ENCODE data around the gene SYT1.
"Not testable (repeated sequence)": the region's sequence is repeated elsewhere in the genome, so short reads cannot be mapped to it uniquely, and the experiment has no call there.

Gene SYT1

DNA sequence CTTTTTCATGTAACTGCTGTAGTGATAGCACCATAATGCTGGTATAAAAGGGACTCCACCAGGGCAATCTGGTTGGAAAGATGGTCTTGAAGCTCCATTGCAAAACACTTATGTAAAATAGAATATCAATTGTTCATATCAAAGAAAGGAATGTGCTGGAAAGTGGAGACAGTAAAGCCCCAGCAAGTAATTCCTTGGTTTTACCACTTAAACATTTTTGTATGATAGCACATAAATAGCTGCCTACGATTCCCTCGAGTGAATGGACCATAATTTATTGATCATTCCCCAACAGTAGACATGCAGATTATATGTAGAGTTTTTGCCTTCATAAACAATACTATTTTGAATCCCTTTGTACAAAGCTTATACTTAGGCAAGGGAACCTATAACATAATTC lies 550.7 kb downstream of the SYT1 start:
- no peak for DNase-seq

DNA sequence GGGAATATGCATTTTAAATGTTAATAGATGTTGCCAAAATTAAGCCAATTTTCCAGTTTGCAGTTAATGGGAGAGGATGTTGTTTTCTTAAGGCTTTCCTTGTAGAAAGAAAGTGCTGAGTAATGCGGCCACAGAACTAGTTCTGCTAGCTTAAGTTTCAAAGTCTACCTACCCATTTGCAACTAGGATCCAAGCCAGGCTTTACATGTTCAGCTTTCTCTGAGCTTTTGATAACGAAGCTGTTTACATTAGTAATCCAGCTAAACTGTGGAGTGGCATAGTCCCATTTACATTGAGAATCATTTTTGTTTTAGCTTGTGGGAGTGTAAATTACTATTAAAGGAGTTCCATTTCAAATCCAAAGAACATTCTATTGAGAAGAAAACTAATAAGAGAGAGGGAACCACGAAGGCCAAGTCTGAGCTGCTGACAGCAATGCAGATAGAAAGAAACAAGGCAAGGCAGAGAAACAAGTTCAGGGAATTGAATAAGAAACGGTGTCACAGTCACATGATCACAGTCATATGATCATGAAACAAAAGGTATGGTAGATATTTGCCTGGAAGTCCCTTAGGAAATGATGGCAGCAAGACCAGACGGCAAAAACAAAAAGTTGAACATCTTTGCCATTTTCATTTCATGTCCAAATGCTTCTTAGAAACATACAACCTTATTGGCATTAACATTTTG lies 551.3 kb downstream of the SYT1 start:
- DNase-seq = no peak

DNA sequence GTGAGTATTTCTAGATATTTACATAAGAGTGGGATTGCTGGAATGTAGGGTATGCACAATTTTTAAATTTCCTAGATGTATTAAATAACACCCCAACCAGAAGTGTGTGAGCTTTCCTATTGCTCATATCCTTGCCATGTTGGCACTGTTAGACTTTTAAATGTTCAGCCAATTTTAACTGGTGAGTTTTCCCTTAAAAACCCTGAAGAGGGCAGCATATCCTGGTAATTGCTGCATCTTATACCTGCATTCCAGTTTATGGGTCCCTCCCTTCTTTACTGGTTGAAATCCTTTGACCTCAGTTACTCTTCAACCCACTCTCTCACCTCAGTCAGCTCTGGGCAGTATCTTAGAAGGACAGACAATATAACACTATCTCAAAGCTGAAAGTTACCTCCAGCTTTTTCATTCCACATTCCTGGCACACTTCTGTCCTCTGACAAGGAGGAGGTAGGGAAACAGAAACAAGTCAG lies 555.6 kb downstream of the SYT1 start:
- DNase-seq = no peak

DNA sequence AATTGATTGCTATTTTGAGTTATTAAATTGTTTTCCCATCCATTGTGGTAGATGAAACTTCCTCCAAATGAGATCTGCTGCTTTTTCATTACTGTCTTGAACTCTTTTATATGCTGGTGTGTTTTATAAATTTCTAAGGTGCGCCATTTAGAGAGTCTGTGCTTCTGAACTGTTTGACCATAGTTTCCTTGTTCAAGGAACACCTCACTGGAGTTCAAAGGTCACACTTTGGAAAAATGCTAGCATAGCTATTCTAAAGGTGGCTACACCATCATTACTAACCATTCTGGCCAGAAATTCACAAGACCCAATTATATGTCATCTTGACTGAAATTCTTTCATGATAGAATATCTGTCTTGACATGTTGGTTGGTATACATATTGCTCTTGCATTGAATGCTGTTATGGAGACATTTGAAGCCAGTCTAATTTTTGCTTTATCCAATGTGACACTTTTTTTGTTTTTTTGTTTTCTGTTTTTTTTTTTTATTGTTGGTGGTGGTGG lies 556.7 kb downstream of the SYT1 start:
- no peak for DNase-seq

DNA sequence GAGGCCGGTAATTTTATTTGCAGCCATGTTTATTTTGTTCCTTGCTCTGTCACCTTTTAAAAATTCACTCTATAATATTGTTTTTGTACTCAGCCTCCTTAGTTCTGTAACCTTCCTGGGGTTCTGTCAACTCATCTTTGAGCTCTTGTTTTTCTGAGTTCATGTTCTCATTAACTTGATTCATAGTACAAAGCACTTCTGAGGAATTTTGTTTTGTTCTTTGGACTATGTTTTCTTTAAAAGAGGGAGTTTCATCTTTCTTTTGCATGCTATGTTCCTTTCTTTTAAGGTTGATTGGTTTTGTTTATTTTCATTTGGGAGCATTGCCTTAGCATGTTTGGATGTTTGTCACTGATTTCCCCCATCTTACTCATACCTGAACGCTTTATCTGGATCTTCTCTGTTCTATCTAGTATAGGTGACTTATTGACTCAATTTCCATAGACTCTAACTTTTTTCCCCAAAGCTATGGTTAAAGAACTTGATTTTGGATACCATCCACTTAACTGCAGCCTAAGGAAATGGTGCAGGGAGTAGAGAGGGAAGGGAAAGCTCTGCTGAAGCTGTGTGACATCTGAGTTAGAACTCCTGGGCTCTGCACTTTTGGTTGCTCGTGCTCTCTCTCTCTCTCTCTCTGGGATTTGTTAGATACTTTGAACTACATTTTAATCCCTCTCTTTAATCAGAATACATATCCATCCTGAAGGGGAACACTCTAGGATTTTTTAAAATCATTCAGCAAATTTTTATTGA lies 557.7 kb downstream of the SYT1 start:
- no peak for DNase-seq

DNA sequence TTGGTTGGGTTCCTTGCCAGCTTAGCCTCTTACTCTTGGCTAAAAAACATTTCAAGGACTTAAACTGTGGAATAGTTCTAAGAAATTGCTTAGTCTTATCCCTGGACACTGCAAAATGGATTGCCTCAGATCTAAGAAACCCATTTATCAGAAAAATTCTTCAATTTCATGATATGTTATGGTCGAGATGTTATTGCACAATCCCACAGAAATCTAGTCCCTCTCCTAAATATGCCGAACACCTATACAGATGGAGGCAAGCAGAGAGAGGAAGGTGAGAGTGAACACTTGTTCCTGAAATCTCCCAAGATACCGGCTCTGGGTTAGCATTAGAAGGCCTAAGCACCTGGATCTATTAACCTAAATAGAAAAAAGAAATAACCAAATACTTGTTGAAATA lies 559.0 kb downstream of the SYT1 start:
- DNase-seq = no peak

DNA sequence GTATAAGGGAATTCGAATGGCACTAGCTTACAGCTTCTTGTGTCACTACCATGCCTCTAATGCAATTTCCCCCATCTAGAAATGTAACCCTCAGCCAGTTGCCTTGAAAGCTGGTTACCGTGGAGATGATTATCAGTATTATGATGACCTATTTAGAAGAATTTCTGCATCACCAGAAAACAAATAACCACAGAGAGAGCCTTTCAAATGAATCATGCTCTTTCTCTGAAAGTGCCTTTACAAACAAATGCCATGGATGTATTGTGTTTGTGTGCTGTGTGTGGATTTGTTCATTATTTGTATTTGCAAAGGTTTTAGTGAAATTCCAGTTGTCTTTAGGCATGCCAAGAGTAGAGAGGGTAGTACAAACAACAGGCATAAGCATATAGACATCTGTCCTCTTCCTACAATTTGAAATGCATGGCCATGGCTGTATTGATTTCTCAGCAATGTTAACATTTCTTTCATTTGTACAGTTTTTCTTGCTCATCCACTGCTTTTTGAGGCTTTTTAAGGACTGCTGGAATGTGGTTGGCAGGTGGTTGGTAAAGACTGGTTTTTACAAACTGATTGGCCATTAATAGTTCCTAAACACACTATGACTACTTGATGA lies 559.6 kb downstream of the SYT1 start:
- DNase-seq = no peak

DNA sequence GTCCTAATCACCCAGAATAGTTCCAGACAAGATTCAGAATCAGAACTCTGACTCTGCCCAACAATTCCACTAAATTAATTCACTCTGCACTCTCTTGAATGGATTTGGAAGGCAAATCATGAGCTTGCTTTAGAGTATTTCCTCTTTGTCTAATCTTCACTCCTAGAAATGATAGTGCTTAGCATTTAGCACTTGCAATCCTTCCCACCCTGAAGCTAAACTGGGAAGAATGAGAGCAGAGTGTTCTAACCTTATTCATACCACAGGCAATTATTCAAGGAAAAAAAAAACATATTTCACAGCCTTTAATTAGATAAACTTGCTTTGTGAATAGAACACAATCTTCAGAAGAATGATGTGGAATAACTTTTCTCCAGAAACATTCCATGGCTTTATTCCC lies 561.5 kb downstream of the SYT1 start:
- DNase-seq = no peak

DNA sequence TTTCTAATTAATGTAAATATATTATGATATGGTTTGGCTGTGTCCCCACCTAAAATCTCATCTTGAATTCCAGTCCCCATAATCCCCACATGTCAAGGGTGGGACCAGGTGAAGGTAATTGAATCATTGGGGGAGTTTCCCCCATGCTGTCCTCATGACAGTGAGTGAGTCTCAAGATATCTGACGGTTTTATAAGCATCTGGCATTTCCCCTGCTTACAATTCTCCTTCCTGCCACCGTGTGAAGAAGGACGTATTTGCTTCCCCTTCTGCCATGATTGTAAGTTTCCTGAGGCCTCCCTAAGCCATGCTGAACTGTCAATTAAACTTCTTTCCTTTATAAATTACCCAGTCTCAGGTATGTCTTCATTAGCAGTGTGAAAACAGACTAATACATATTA lies 562.2 kb downstream of the SYT1 start:
- not testable (repeated sequence) for DNase-seq

DNA sequence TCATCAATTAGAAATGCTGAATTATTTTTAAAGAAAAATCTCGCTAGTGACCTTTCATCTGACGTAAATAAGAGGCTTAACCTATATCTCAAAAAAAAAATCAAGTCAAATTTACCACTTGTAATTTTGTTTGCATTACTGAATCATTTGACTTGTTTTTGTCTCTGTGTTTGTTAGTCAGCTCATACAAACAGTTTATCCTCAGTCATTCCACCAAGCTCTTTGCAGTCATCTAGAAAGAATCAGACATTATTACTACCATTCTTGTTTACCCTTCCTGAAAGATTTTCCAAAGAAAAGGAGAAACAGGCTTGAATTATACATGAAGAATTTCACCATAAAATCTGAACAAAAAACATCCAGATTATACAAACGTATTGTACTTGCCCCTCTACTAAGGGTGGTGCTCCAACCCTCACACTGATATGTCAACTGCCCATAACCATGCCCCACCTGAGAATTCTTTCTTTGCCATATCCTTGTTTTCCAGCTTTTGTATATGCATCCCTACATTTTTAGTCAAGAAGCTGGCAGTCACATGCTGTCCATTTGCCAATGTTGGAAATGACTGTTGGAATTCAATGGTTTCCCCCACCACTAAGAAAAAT lies 569.0 kb downstream of the SYT1 start:
- DNase-seq = no peak

DNA sequence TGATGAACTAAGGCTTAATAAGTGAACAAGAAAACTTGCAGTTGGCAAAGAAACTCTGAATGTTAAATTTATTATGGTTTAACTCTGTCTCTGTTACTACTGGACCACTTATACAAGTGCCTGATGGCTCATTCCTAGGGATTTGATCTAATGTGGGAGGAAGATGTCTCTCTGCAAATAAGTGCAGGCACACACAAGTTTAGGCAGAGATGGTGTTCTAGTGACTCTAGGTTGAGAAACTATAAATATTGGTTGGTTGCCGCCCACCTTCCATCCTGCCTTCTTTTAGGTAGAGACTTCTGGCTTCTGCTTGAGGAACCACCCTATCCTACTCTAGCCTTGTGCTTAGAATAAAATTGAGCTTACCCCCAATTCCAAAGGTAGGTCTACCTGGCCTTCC lies 570.0 kb downstream of the SYT1 start:
- DNase-seq = no peak

DNA sequence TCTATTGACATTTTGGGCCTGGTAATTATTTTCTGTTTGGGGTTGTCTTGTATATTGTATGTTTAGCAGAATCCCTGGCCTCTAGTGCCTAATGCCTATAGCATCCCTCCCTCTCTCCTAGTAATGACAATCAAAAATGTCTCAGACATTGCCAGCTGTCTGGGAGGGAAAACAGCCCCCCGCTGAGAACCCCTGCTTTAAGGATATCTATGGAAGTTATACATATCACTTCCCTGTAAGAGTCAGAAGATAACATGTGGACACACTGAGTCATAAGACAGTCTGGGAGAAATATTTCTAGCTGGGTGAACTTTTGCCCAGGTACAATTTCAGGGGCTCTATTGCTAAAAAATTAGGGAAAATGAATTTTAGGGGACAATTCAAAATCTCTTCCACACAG lies 571.2 kb downstream of the SYT1 start:
- DNase-seq = no peak

DNA sequence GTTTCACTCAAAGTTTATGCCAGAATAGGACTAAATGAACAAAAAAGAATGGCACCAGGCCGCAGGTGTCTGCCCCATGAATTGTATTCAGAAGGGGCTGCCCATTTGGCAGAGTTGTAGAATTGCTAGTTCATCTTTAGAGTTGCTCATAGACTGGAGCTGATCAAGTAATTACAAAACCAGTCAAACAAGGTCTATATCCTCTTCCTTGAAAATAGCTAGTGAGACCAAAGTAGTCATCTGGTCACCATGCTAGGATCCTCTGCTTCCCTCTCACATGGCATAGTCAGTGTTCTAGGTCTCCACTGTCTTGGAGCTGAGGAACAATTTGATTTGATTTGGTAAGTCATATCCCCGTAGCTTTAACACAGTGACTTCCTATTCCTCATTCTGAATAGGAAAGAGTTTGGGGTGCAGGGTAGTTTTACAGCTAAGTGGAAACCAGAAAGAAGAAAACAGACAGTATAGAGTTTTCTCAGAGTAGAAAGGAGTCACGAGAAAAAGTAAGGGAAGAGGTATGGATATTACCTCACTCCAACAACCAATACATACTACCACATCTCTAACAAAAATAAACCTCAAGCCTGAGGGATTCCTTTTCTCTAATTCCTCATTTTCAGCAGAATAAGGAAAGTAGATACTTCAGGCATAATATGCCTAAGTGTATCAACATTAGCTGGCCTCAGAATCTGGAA lies 574.1 kb downstream of the SYT1 start:
- no peak for DNase-seq

DNA sequence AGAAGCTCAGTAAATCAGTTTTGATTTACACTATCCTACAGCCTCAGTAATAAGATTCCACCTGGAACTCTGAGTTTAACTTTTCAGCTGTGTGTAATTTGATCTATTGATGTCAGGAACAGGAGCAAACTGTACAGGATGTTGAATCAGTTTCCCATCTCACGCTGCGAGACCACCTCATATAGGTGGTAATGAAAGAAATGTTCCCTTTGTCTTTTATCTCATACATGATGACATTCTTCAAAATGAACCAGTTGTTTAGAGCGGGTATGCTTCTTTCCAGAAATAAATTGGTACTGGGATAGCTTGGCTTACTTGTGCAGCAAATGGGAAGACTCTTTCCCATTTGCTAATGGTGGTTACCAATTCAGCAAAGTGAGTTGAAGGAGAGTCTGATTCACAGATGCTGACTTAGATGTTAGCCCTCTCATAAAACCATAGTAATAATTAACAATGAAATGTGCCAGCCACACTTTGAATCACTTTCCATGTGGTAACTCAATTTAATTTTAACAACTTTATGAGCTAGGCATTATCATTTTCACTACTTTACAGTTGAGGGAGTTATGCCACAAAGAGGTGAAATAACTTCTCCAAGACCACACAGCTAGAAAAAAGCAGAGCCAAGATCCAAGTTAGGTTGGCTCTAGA lies 574.7 kb downstream of the SYT1 start:
- DNase-seq = no peak

DNA sequence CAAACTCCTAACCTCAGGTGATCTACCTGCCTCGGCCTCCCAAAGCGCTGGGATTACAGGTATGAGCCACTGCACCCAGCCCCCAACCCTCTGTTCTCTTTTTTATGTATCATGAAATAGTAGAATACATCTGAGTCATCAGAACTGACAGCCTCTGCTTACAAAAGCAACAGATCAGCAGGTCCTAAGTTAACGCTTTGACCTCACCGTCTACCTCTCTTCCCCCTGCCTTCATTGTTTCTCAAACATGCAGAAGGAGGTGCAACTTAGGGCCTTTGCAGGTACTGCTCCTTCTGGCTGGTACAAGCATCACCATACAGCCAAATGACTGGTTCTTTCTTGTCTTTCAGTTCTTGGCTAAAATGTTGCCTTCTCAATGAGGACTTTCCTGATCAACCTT lies 577.0 kb downstream of the SYT1 start:
- no peak for DNase-seq

DNA sequence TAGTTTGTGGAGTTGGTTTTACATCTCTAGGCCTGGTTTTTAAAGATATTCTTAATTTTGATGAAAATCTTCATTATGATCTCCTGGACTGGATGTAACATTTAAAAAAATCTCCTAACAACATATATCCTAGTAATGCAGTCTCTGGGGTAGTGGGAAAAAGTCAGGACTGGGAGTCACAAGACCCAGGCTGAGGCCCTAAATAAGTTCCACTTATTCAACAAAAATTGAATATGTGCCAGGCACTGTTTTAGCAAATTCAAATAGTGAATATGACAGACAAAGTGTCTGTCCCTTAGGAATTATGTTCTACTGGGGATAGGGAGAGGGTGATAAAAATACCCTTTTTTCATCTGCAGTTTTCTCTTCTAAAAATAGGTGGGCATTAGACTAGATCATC lies 577.8 kb downstream of the SYT1 start:
- DNase-seq = no peak

DNA sequence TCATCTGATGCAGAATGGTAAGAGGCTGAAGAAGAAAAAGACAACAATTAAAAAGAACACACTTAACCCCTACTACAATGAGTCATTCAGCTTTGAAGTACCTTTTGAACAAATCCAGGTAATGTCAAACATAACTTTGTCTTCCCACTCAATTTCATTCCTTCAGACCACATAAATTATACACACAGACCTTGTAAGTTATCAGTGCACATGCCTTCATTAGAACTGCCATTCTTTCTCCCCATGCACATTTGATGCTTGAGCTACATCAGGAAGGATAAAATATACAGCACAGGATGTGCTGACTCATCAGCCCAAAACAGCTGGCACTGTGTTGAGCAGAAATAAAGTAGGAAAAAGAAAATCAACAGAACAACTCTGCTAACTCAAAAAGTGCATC lies 579.5 kb downstream of the SYT1 start:
- DNase-seq = no peak

DNA sequence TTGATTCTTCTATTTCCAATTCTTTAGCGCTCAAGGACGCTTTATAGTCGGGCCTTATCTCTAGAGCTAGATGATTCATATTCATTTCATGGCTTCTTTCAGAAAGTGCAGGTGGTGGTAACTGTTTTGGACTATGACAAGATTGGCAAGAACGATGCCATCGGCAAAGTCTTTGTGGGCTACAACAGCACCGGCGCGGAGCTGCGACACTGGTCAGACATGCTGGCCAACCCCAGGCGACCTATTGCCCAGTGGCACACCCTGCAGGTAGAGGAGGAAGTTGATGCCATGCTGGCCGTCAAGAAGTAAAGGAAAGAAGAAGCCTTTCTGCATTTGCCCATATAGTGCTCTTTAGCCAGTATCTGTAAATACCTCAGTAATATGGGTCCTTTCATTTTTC lies 584.2 kb downstream of the SYT1 start:
- no peak for DNase-seq

DNA sequence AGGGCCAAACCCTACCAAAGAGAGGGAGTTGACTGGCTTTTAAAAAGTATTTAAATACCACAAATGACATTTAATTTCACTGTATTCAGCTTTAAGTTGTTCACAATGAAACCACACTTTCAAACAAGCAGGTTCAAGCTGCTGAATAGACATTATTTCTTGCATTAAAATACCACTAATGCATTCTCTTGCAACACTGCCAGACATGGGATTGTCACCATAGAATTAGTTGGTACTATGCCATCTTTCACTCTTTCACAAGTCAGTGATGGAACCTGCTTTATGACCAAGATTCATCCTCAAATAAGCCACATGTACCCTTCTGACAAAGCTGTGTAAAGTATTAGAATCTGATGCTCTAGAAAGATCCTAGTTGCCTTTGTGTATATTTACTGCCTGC lies 586.8 kb downstream of the SYT1 start:
- DNase-seq = no peak

DNA sequence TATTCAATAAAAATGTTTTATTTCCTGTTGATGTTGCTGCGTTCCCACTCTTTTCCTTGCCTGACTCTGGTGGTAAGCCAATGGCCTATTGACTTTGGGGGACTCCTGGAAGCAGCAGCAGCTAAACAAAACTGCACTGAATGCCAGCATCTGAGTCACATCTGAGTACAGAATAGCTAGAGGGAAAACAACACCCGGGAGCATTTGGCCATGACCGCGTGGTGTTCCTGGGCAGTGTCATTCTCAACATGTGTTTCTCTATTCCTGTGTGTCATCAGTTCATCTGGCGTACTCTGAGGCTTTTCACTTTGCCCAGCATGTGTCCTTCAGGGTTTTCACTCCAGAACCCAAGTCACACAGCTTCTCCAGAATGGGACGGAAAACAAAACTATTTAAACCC lies 587.4 kb downstream of the SYT1 start:
- DNase-seq = no peak

DNA sequence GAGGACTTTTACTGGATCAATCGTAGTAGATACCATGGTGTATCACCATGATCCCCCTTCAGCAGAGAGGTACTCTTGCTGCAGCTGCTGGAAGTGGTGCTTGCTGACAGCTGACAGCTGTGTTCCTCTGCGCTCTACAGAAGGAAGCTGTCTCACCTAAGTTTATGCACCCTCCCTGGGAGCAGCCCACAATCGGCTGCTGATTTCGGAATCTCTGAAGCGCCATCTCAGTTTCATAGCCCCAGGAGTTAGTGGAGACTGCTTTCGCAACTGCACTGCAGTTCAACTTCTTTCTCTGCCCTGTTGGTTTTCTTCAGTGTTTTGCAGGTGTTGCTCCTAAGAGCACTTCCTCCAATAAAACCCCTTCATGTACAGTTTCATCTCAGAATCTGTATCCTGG lies 588.3 kb downstream of the SYT1 start:
- DNase-seq = no peak

DNA sequence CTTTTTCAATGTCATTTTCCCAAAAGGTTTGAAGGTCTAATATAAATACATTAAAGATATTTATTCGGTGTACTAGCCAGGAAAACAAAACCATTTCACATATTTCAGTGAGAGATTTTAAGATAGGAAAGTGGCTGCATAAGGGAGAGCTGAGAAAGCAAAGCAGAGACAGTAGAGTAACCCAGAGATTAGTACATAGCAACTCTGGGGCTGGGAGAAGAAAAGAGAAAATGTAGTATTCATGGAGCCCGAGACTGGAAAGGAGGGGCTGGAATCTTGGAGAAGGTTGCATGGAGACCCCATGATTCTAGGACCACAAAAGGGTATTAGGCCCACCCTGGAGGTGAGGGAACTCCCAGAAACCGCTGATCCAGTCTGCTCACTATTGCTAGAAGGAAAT lies 589.2 kb downstream of the SYT1 start:
- no peak for DNase-seq

Measured in GOT3 (cell line).